SH-SY5Y (cell line): Measurements from ENCODE around the gene CHTF18.

Experiments
- GATA2 ChIP-seq: IDR thresholded peaks from 2 replicates; pipeline ENCODE4 v1.6.1; 2011; ENCODE audit warnings: mild to moderate bottlenecking, low read depth, low read length
- GATA3 ChIP-seq: IDR thresholded peaks from 2 replicates; pipeline ENCODE4 v1.6.1; 2011; ENCODE audit warnings: low read depth, mild to moderate bottlenecking, low read length, moderate library complexity

- no peak for TF ChIP-seq GATA2
- no peak for TF ChIP-seq GATA3
These were observed 20.6 kb upstream of the CHTF18 start for GRCh38 chr16:767743-768235.
